ENCODE results near the gene WDPCP. TPM values are rescaled to one million over a fixed set of nuclear protein-coding genes. Genes with fewer than 3 reads are reported as not detected.
"Not testable (repeated sequence)": the region's sequence is repeated elsewhere in the genome, so short reads cannot be mapped to it uniquely, and the experiment has no call there.

WDPCP gene
- polyA plus RNA-seq, 4 donors = 11.4 to 15.6 (median 12.8) TPM

GRCh38 chr2:63136683-63137082 lies 451.6 kb downstream of the WDPCP start:
- DNase-seq (ENCODE audit: low read depth in 4 of 4, low spot score in 2 of 4) = not testable (repeated sequence)

GRCh38 chr2:63132020-63132419 lies 456.3 kb downstream of the WDPCP start:
- DNase-seq (ENCODE audit: low read depth in 4 of 4, low spot score in 2 of 4) = no peak

- DNase-seq (ENCODE audit: low read depth in 4 of 4, low spot score in 2 of 4) = no peak
Measured at GRCh38 chr2:63131196-63131595, 457.1 kb downstream of the WDPCP start.

- no peak for DNase-seq (ENCODE audit: low read depth in 4 of 4, low spot score in 2 of 4)
Measured at GRCh38 chr2:63127594-63127993, 460.7 kb downstream of the WDPCP start.

GRCh38 chr2:63124850-63125249 lies 463.4 kb downstream of the WDPCP start:
- no peak for DNase-seq (ENCODE audit: low read depth in 4 of 4, low spot score in 2 of 4)

GRCh38 chr2:63124218-63124617 lies 464.1 kb downstream of the WDPCP start:
- no peak for DNase-seq (ENCODE audit: low read depth in 4 of 4, low spot score in 2 of 4)

GRCh38 chr2:63122921-63123320 lies 465.4 kb downstream of the WDPCP start:
- no peak for DNase-seq (ENCODE audit: low read depth in 4 of 4, low spot score in 2 of 4)

GRCh38 chr2:63121055-63121834 lies 467.0 kb downstream of the WDPCP start:
- DNase-seq (ENCODE audit: low read depth in 4 of 4, low spot score in 2 of 4) = no peak

- DNase-seq (ENCODE audit: low read depth in 4 of 4, low spot score in 2 of 4) = no peak
Measured at GRCh38 chr2:63118821-63119220, 469.5 kb downstream of the WDPCP start.

GRCh38 chr2:63104482-63104881 lies 483.8 kb downstream of the WDPCP start:
- no peak for DNase-seq (ENCODE audit: low read depth in 4 of 4, low spot score in 2 of 4)

GRCh38 chr2:63101954-63102353 lies 486.3 kb downstream of the WDPCP start:
- DNase-seq (ENCODE audit: low read depth in 4 of 4, low spot score in 2 of 4) = no peak

- DNase-seq (ENCODE audit: low read depth in 4 of 4, low spot score in 2 of 4) = no peak
Measured at GRCh38 chr2:63099032-63099431, 489.2 kb downstream of the WDPCP start.

GRCh38 chr2:63096491-63096890 lies 491.8 kb downstream of the WDPCP start:
- DNase-seq (ENCODE audit: low read depth in 4 of 4, low spot score in 2 of 4) = no peak

- DNase-seq (ENCODE audit: low read depth in 4 of 4, low spot score in 2 of 4) = no peak
Measured at GRCh38 chr2:63093502-63093901, 494.8 kb downstream of the WDPCP start.

- no peak for DNase-seq (ENCODE audit: low read depth in 4 of 4, low spot score in 2 of 4)
Measured at GRCh38 chr2:63092857-63093256, 495.4 kb downstream of the WDPCP start.

GRCh38 chr2:63092401-63092800 lies 495.9 kb downstream of the WDPCP start:
- no peak for DNase-seq (ENCODE audit: low read depth in 4 of 4, low spot score in 2 of 4)

GRCh38 chr2:63086687-63087086 lies 501.6 kb downstream of the WDPCP start:
- no peak for DNase-seq (ENCODE audit: low read depth in 4 of 4, low spot score in 2 of 4)

- DNase-seq (ENCODE audit: low read depth in 4 of 4, low spot score in 2 of 4) = no peak
Measured at GRCh38 chr2:63081404-63081803, 506.9 kb downstream of the WDPCP start.

- no peak for DNase-seq (ENCODE audit: low read depth in 4 of 4, low spot score in 2 of 4)
Measured at GRCh38 chr2:63078852-63079606, 509.2 kb downstream of the WDPCP start.

GRCh38 chr2:63074399-63074798 lies 513.9 kb downstream of the WDPCP start:
- DNase-seq (ENCODE audit: low read depth in 4 of 4, low spot score in 2 of 4) = not testable (repeated sequence)

- no peak for DNase-seq (ENCODE audit: low read depth in 4 of 4, low spot score in 2 of 4)
Measured at GRCh38 chr2:63073994-63074393, 514.3 kb downstream of the WDPCP start.

- DNase-seq (ENCODE audit: low read depth in 4 of 4, low spot score in 2 of 4) = no peak
Measured at GRCh38 chr2:63071664-63072063, 516.6 kb downstream of the WDPCP start.

Data from left renal cortex interstitium (tissue), 4 donors.